ENCODE results near the gene SRSF1.

SRSF1 gene

DNA sequence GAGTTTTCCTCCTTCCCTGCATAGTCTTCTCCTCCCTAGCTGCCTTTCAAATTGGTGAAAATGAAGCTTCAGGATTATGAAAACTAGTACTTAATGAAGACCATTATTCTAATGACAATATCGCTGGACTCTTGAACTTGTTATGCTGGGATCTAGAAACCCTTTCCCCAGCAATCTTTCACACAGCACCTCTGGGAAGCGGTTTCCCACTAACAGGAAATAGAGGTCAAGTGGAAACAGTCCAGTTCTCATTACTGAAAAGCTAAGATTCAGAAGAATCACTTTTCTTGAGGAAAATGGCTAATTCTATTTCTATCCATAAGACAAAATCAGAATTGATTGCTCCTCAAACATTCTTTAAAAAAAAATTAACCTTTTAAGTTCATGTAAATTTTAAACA, 17.0 kb downstream of the SRSF1 start:
- Histone ChIP-seq H3F3A (ENCODE audit: low read depth) (no peaks in the 10 kb centered on the region), H3K27me3 (ENCODE audit: insufficient read depth, low read length, poor library complexity, severe bottlenecking) (no peaks in the 10 kb centered on the region)
- no peak for TF ChIP-seq EZH2phosphoT487 (IDR thresholded peaks at IDR 0.05; ENCODE audit: borderline replicate concordance)

GRCh38 chr17:57988301-57989250, 18.5 kb downstream of the SRSF1 start:
- Histone ChIP-seq H3K4me1 (ENCODE audit: insufficient read depth, low read length, poor library complexity, severe bottlenecking) (peaks cover 45% of the 10 kb centered on the region), H3K36me3 (ENCODE audit: insufficient read depth, low read length) (no peaks in the 10 kb centered on the region), H3K9me2 (replicated peaks; ENCODE audit: low read depth, low read length) (no peaks in the 10 kb centered on the region), H3K9ac (ENCODE audit: low read depth, low read length, poor library complexity, severe bottlenecking) (peak overlapping the region; percentile 90), H2AFZ (ENCODE audit: low read length) (peak overlapping the region; percentile 89), H3F3A (ENCODE audit: low read depth) (no peaks in the 10 kb centered on the region), H4K20me1 (ENCODE audit: insufficient read depth, low read length, poor library complexity, severe bottlenecking) (peaks cover 42% of the 10 kb centered on the region), H3K9me3 (ENCODE audit: insufficient read depth, low read depth, low read length) (no peaks in the 10 kb centered on the region), H3K79me2 (ENCODE audit: insufficient read depth, low read length) (peaks cover 50% of the 10 kb centered on the region), H3K4me3 (ENCODE audit: low read length, poor library complexity, severe bottlenecking) (peak overlapping the region; percentile 97), H3K27me3 (ENCODE audit: insufficient read depth, low read length, poor library complexity, severe bottlenecking) (no peaks in the 10 kb centered on the region), H3K4me2 (ENCODE audit: low read depth, low read length, poor library complexity, severe bottlenecking) (peak overlapping the region; percentile 85)
- peak; percentile 25 for TF ChIP-seq CTCF (conservative IDR thresholded peaks at IDR 0.05; ENCODE audit: low read length)
- no peak for TF ChIP-seq EZH2phosphoT487 (IDR thresholded peaks at IDR 0.05; ENCODE audit: borderline replicate concordance)

More for the DNA sequence above, 17.0 kb downstream of the SRSF1 start:
- Histone ChIP-seq H3K9me2 (replicated peaks; ENCODE audit: low read depth, low read length) (no peaks in the 10 kb centered on the region), H3K4me2 (ENCODE audit: low read depth, low read length, poor library complexity, severe bottlenecking) (no peak overlapping the region), H4K20me1 (ENCODE audit: insufficient read depth, low read length, poor library complexity, severe bottlenecking) (peaks cover 27% of the 10 kb centered on the region), H3K36me3 (ENCODE audit: insufficient read depth, low read length) (no peaks in the 10 kb centered on the region), H3K9me3 (ENCODE audit: insufficient read depth, low read depth, low read length) (no peaks in the 10 kb centered on the region), H3K79me2 (ENCODE audit: insufficient read depth, low read length) (peaks cover 35% of the 10 kb centered on the region), H3K4me3 (ENCODE audit: low read length, poor library complexity, severe bottlenecking) (no peak overlapping the region), H3K4me1 (ENCODE audit: insufficient read depth, low read length, poor library complexity, severe bottlenecking) (peaks cover 38% of the 10 kb centered on the region), H2AFZ (ENCODE audit: low read length) (no peak overlapping the region), H3K9ac (ENCODE audit: low read depth, low read length, poor library complexity, severe bottlenecking) (no peak overlapping the region)

DNA sequence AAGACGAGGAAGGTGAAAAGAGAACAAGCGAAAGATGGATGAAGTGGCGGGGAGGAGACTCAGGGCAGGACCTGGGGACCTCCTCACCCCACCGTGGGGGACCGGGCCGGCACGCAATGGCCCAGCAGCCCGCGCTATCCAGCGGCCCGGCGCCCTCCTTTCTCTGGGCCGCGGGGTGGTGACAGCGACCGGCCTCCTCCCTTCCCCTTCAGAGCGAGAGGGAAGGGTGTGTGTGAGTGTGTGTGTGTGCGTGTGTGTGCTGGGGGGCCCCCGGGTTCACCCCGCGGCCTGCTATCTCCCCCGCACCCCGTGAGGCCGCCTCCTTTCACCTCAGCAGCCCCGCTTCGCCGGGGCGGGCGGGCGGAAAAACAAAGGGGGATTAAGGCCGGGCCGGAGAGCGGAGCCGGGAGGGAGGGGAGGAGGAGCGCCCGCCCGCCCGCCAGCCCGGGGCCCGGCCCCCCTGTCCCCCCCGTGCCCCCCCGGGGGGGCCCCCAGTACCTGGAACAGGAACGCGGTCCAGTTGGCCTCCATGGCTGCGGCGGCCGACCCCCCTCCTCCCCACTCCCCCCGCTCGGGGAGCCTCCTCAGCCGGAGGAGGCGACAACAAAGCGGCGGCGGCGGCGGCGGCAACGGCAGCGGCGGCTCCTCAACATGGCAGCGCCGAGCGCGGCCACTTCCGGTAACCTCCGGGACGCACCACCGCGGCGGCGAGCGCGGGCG, 19.3 kb downstream of the SRSF1 start, which contains the start of gene VEZF1:
VEZF1 (minus strand) TSS at position 674 of the 720 bp plus-strand sequence; CDS start at position 531, 143 bp downstream.
- H3K36me3 ChIP-seq (ENCODE audit: insufficient read depth, low read length) = 0 out of 2 replicates have a peak, but pooled peaks cover 1% of the 10 kb centered on the region

More for the DNA sequence above, 19.3 kb downstream of the SRSF1 start, which contains the start of gene VEZF1:
- peak within 1 kb of the TSS; percentile 85 for H3K4me2 ChIP-seq (ENCODE audit: low read depth, low read length, poor library complexity, severe bottlenecking)
- H3K79me2 ChIP-seq (ENCODE audit: insufficient read depth, low read length) = peaks cover 58% of the 10 kb centered on the region
- H4K20me1 ChIP-seq (ENCODE audit: insufficient read depth, low read length, poor library complexity, severe bottlenecking) = peaks cover 49% of the 10 kb centered on the region
- TF ChIP-seq CTCF (conservative IDR thresholded peaks at IDR 0.05; ENCODE audit: low read length) (no peak), EZH2phosphoT487 (IDR thresholded peaks at IDR 0.05; ENCODE audit: borderline replicate concordance) (no peak)
- H3K9me2 ChIP-seq (replicated peaks; ENCODE audit: low read depth, low read length) = no peaks in the 10 kb centered on the region
- peak within 1 kb of the TSS; percentile 97 for H3K4me3 ChIP-seq (ENCODE audit: low read length, poor library complexity, severe bottlenecking)
- H3F3A ChIP-seq (ENCODE audit: low read depth) = no peaks in the 10 kb centered on the region
- no peaks in the 10 kb centered on the region for H3K27me3 ChIP-seq (ENCODE audit: insufficient read depth, low read length, poor library complexity, severe bottlenecking)
- peak within 1 kb of the TSS; percentile 89 for H2AFZ ChIP-seq (ENCODE audit: low read length)
- peak within 1 kb of the TSS; percentile 90 for H3K9ac ChIP-seq (ENCODE audit: low read depth, low read length, poor library complexity, severe bottlenecking)
- H3K4me1 ChIP-seq (ENCODE audit: insufficient read depth, low read length, poor library complexity, severe bottlenecking) = peaks cover 49% of the 10 kb centered on the region
- H3K9me3 ChIP-seq (ENCODE audit: insufficient read depth, low read depth, low read length) = no peaks in the 10 kb centered on the region
